ENCODE data around the gene AKT1.
"Not testable (repeated sequence)": the region's sequence is repeated elsewhere in the genome, so short reads cannot be mapped to it uniquely, and the experiment has no call there.

Gene AKT1

GRCh38 chr14:104734991-104735779 is 60.4 kb downstream of the AKT1 start:
- no peak for DNase-seq

GRCh38 chr14:104734601-104734990 is 61.0 kb downstream of the AKT1 start:
- DNase-seq: no peak

DNA sequence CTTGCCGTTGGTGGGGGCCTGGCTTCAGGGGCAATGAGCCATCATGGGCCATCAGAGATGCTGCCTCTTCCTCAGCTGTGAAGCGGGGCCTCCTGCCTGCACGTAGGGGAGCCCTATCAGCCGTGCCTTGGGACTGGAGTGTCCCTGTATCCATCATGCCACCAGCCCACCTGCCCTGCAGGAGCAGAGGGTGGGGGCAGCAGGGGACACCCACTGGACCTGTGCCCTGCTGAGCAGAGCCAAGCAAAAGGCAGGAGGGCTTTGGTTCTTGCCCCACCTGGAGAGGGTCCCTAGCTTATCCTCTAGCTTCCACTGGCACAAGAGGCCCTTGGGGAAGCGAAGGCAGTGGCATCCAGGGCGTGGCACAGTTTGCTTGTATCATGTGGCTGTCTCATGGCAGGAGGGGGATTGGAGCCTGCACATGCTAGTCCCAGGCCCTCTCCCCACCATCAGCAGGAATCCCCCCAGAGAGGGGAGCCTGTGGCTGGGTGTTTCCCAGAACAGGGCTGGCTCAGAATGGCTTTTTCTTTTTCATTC is 61.4 kb downstream of the AKT1 start:
- no peak for DNase-seq

GRCh38 chr14:104732931-104733681 is 62.4 kb downstream of the AKT1 start:
- no peak for DNase-seq

DNA sequence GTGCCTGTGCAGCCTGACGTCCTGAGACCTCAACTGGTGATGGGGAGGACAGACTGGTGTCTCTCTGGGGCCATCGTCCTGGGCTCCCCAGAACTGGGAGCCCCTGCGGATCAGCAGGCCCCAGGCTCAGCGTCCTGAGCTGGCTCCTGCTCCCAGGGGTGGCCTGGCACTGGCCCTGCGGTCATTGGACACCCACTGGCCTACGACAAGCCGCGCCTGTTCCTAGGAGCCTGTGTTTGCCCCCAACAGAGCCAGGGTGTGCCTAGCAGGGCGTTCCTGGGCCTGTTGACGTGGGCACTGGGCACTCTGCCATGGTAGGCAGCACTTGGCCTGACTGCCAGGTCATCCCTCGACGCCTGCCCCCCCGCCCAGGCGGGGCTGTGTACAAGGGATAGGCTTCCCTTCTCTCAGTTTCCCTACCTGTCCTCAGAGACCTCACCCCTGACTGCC is 63.2 kb downstream of the AKT1 start:
- peak; percentile 39 for DNase-seq

- DNase-seq: peak; percentile 56
Measured at GRCh38 chr14:104731320-104732294, 63.9 kb downstream of the AKT1 start.

- no peak for DNase-seq
Measured at GRCh38 chr14:104730487-104730886, 65.1 kb downstream of the AKT1 start.

- no peak for DNase-seq
Measured at GRCh38 chr14:104729835-104730181, 65.7 kb downstream of the AKT1 start.

GRCh38 chr14:104729176-104729834 is 66.2 kb downstream of the AKT1 start:
- DNase-seq: not testable (repeated sequence)

DNA sequence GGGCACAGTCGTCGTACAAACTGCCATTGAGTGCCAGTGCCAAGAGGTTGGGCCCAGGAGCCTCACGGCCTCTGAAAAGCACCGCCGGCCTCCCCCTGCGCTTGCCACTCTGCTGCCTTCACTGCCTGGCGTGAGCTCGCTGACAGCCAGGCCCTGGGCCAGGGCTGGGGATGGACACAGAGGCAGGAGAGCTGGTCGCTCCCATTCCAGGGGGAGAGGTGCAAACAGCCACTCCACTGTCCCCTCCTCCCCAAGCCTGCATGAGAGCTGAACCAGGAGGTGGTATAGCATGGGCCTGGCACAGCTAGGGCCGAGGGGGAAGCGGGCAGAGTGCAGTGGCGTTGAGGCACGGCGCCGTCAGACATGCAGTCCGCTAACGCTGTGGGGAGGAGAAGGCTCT is 66.9 kb downstream of the AKT1 start:
- DNase-seq: no peak

DNA sequence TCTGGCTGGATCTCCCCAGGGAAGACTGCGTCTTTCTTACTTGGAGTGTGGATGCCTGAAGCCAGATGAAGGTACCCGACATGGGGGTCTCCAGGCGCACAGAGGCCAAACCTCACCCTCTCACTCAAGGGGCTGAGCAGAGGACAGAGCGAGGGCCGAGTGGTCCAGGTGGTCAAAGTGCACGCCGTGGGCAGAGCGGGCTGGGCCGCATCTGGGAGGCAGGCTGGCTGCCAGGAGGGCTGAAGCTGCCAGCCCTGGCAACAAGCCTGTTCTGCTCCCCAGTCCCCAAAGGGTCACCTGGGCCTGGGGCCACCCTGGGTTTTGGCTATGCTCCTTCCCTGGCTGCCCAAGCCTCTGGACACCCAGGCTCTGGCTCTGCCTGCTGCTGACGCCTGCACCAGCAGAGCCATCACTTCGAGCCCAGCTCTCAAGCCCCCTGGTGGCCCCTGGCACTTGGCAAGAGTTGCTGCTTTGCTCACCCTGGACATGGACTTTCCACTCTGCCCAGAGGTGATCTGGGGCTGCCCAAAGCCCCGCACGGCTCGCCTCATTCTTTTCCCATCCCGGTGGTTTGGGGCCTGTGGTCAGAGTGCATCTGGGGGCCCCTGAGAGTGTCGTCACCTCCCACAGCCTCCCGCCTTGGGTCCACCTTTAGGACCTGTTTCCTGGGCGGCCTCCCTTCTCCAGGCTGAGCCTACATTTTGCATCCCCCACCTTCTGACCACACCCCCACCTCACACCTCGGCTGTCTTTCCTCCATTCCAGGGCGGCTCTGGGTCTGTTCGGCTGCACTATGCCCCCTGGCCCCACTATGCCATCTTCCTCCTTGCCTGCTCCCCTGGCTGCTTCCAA is 68.7 kb downstream of the AKT1 start:
- DNase-seq: no peak

- no peak for DNase-seq
Measured at GRCh38 chr14:104725772-104726548, 69.6 kb downstream of the AKT1 start.

DNA sequence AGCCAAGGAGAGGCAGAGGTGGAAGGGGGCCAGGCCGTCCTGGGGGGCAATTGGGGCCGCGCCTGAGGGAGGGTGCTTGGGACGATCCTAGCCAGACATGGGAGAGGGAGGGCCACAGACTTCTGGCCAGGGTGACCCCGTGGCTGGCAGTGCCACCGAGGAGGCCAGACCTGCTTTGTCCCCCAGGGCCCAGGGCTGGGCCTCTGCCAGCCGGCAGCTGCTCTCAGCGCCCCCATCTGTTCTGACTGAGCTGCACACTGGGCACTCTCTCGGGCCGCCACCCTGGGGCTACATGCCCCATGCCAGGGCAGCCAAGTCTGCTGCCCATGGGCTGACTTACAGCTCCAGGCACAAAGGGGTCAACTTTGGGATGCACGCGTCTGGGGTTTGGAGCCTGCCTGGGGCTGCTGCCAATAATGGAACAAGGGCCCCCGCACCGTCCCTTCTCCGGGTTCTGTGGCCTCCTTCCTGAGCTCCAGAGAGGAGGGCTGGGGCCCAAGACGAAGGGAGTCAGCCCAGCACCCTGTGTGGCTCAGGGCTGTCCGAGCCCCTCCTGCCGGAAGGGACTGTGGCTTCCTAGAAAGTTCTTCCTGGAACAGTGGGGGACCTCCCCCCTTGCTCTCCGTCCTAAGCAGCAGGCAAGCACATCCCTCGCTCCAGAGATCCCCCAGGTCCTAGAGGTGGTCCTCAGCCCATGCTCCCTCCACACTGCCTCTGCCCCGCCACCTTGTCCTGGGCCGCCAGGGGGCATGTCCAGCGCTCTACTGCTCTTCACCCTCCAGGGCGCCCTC is 70.4 kb downstream of the AKT1 start:
- peak; percentile 43 for DNase-seq

GRCh38 chr14:104724407-104724980 is 71.1 kb downstream of the AKT1 start:
- DNase-seq: peak; percentile 43

- peak; percentile 68 for DNase-seq
Measured at GRCh38 chr14:104723651-104724406, 71.7 kb downstream of the AKT1 start, which contains the start of gene ADSS1. Gene ADSS1, plus strand, starts transcription at chr14:104724229. Its CDS starts 42 bp downstream, at chr14:104724271.

DNA sequence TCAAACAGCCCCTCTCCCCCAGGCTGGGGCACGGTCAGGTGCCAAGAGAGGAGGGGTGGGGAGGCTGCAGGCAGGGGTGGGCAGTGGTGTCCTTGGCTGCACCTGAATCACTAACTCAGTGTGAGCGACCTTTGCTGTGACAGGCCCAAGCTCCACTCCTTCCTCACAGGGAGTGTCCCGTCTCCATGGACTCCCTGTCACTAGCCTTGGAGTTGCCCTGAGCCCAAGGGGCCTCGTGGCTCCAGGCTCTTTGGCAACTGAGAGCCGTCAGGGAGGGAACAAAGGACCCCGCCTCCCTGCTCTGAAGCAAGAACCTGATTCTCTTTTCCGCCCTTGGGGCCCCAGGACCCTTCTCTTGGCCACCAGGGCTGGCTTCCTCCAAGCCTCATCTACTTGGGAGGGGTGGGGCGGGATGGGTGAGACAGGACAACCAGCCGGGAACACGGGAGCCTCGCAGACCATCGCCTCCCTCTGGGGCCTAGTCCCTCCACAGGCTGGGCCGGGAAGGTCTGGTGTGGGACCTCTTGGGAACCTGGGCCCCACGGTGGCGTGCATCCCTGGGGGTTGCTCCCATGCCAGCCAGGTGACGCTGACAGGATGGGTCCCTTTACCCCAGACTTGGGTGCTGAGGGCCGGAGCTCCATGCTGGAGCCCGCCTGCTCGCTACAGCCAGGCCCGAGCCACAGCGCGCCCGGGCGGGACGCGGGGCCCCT is 72.5 kb downstream of the AKT1 start:
- no peak for DNase-seq
